ENCODE data around the gene TMEM164.
A peak's percentile ranks its signal among the peaks of the same experiment; 100 is the strongest.
"Not testable (repeated sequence)": the region's sequence is repeated elsewhere in the genome, so short reads cannot be mapped to it uniquely, and the experiment has no call there.

The TMEM164 gene

GRCh38 chrX:110002300-110003166 lies at the start of gene TMEM164:
Gene TMEM164, plus strand, starts transcription at chrX:110003114. Its CDS starts 661 bp downstream, at chrX:110003775.
- H3K4me3 ChIP-seq (ENCODE audit: low read depth, low read length) = peak within 1 kb of the TSS; percentile 90
- peaks cover 3% of the 10 kb centered on the region; the same call in 1 of the 2 replicates for H3K36me3 ChIP-seq (ENCODE audit: control insufficient read depth, insufficient read depth, low read length)
- H3K27me3 ChIP-seq (ENCODE audit: control insufficient read depth, insufficient read depth, low read length) = peaks cover 24% of the 10 kb centered on the region
- no peaks in the 10 kb centered on the region for H3K9me3 ChIP-seq (ENCODE audit: control insufficient read depth, insufficient read depth, low read length)
- peak within 1 kb of the TSS; percentile 70 for H3K9ac ChIP-seq (ENCODE audit: low read depth, low read length)
- peak within 1 kb of the TSS; percentile 68 for H3K27ac ChIP-seq (ENCODE audit: low read depth, low read length)
- peaks cover 24% of the 10 kb centered on the region for H3K4me1 ChIP-seq (ENCODE audit: control insufficient read depth, insufficient read depth, low read length)

- no peak overlapping the region for H3K9ac ChIP-seq (ENCODE audit: low read depth, low read length)
- no peaks in the 10 kb centered on the region for H3K36me3 ChIP-seq (ENCODE audit: control insufficient read depth, insufficient read depth, low read length)
- H3K27me3 ChIP-seq (ENCODE audit: control insufficient read depth, insufficient read depth, low read length) = peaks cover 4% of the 10 kb centered on the region; the same call in 1 of the 2 replicates
- H3K9me3 ChIP-seq (ENCODE audit: control insufficient read depth, insufficient read depth, low read length) = no peaks in the 10 kb centered on the region
- H3K4me3 ChIP-seq (ENCODE audit: low read depth, low read length) = no peak overlapping the region
- H3K27ac ChIP-seq (ENCODE audit: low read depth, low read length) = no peak overlapping the region
- H3K4me1 ChIP-seq (ENCODE audit: control insufficient read depth, insufficient read depth, low read length) = no peaks in the 10 kb centered on the region
These were observed 48.6 kb upstream of the TMEM164 start for GRCh38 chrX:109954333-109954732.

GRCh38 chrX:109954955-109955354 lies 48.0 kb upstream of the TMEM164 start:
- peaks cover 4% of the 10 kb centered on the region; the same call in 1 of the 2 replicates for H3K27me3 ChIP-seq (ENCODE audit: control insufficient read depth, insufficient read depth, low read length)
- H3K9ac ChIP-seq (ENCODE audit: low read depth, low read length) = no peak overlapping the region
- H3K36me3 ChIP-seq (ENCODE audit: control insufficient read depth, insufficient read depth, low read length) = no peaks in the 10 kb centered on the region
- no peaks in the 10 kb centered on the region for H3K4me1 ChIP-seq (ENCODE audit: control insufficient read depth, insufficient read depth, low read length)
- no peak overlapping the region for H3K27ac ChIP-seq (ENCODE audit: low read depth, low read length)
- H3K9me3 ChIP-seq (ENCODE audit: control insufficient read depth, insufficient read depth, low read length) = no peaks in the 10 kb centered on the region
- no peak overlapping the region for H3K4me3 ChIP-seq (ENCODE audit: low read depth, low read length)

- no peaks in the 10 kb centered on the region for H3K9me3 ChIP-seq (ENCODE audit: control insufficient read depth, insufficient read depth, low read length)
- no peak overlapping the region for H3K9ac ChIP-seq (ENCODE audit: low read depth, low read length)
- H3K4me3 ChIP-seq (ENCODE audit: low read depth, low read length) = no peak overlapping the region
- H3K27me3 ChIP-seq (ENCODE audit: control insufficient read depth, insufficient read depth, low read length) = peaks cover 7% of the 10 kb centered on the region; the same call in 1 of the 2 replicates
- no peaks in the 10 kb centered on the region for H3K36me3 ChIP-seq (ENCODE audit: control insufficient read depth, insufficient read depth, low read length)
- no peak overlapping the region for H3K27ac ChIP-seq (ENCODE audit: low read depth, low read length)
- no peaks in the 10 kb centered on the region for H3K4me1 ChIP-seq (ENCODE audit: control insufficient read depth, insufficient read depth, low read length)
These were observed 44.6 kb upstream of the TMEM164 start for GRCh38 chrX:109958266-109958665.

- H3K9ac ChIP-seq (ENCODE audit: low read depth, low read length) = no peak overlapping the region
- no peak overlapping the region for H3K27ac ChIP-seq (ENCODE audit: low read depth, low read length)
- no peaks in the 10 kb centered on the region for H3K4me1 ChIP-seq (ENCODE audit: control insufficient read depth, insufficient read depth, low read length)
- no peaks in the 10 kb centered on the region for H3K36me3 ChIP-seq (ENCODE audit: control insufficient read depth, insufficient read depth, low read length)
- 0 out of 2 replicates have a peak, but pooled peaks cover 3% of the 10 kb centered on the region for H3K27me3 ChIP-seq (ENCODE audit: control insufficient read depth, insufficient read depth, low read length)
- H3K4me3 ChIP-seq (ENCODE audit: low read depth, low read length) = no peak overlapping the region
- H3K9me3 ChIP-seq (ENCODE audit: control insufficient read depth, insufficient read depth, low read length) = no peaks in the 10 kb centered on the region
These were observed 43.5 kb upstream of the TMEM164 start for GRCh38 chrX:109959356-109959871.

GRCh38 chrX:109964390-109964789 lies 38.5 kb upstream of the TMEM164 start:
- H3K27me3 ChIP-seq (ENCODE audit: control insufficient read depth, insufficient read depth, low read length) = peaks cover 9% of the 10 kb centered on the region; the same call in 1 of the 2 replicates
- no peak overlapping the region for H3K9ac ChIP-seq (ENCODE audit: low read depth, low read length)
- H3K9me3 ChIP-seq (ENCODE audit: control insufficient read depth, insufficient read depth, low read length) = no peaks in the 10 kb centered on the region
- H3K27ac ChIP-seq (ENCODE audit: low read depth, low read length) = no peak overlapping the region
- no peak overlapping the region for H3K4me3 ChIP-seq (ENCODE audit: low read depth, low read length)
- H3K4me1 ChIP-seq (ENCODE audit: control insufficient read depth, insufficient read depth, low read length) = no peaks in the 10 kb centered on the region
- no peaks in the 10 kb centered on the region for H3K36me3 ChIP-seq (ENCODE audit: control insufficient read depth, insufficient read depth, low read length)

GRCh38 chrX:109966246-109966645 lies 36.7 kb upstream of the TMEM164 start:
- no peaks in the 10 kb centered on the region for H3K9me3 ChIP-seq (ENCODE audit: control insufficient read depth, insufficient read depth, low read length)
- peaks cover 9% of the 10 kb centered on the region; the same call in 1 of the 2 replicates for H3K27me3 ChIP-seq (ENCODE audit: control insufficient read depth, insufficient read depth, low read length)
- no peak overlapping the region for H3K9ac ChIP-seq (ENCODE audit: low read depth, low read length)
- no peaks in the 10 kb centered on the region for H3K36me3 ChIP-seq (ENCODE audit: control insufficient read depth, insufficient read depth, low read length)
- H3K4me3 ChIP-seq (ENCODE audit: low read depth, low read length) = no peak overlapping the region
- no peak overlapping the region for H3K27ac ChIP-seq (ENCODE audit: low read depth, low read length)
- no peaks in the 10 kb centered on the region for H3K4me1 ChIP-seq (ENCODE audit: control insufficient read depth, insufficient read depth, low read length)

GRCh38 chrX:109967156-109967555 lies 35.8 kb upstream of the TMEM164 start:
- Histone ChIP-seq H3K9me3 (ENCODE audit: control insufficient read depth, insufficient read depth, low read length) (no peaks in the 10 kb centered on the region), H3K27ac (ENCODE audit: low read depth, low read length) (no peak overlapping the region), H3K36me3 (ENCODE audit: control insufficient read depth, insufficient read depth, low read length) (no peaks in the 10 kb centered on the region), H3K9ac (ENCODE audit: low read depth, low read length) (no peak overlapping the region), H3K4me1 (ENCODE audit: control insufficient read depth, insufficient read depth, low read length) (no peaks in the 10 kb centered on the region), H3K4me3 (ENCODE audit: low read depth, low read length) (no peak overlapping the region), H3K27me3 (ENCODE audit: control insufficient read depth, insufficient read depth, low read length) (peaks cover 6% of the 10 kb centered on the region; the same call in 1 of the 2 replicates)

GRCh38 chrX:109970841-109971240 lies 32.1 kb upstream of the TMEM164 start:
- H3K9me3 ChIP-seq (ENCODE audit: control insufficient read depth, insufficient read depth, low read length); H3K4me1 ChIP-seq (ENCODE audit: control insufficient read depth, insufficient read depth, low read length); H3K4me3 ChIP-seq (ENCODE audit: low read depth, low read length); H3K36me3 ChIP-seq (ENCODE audit: control insufficient read depth, insufficient read depth, low read length); H3K27ac ChIP-seq (ENCODE audit: low read depth, low read length); H3K27me3 ChIP-seq (ENCODE audit: control insufficient read depth, insufficient read depth, low read length); H3K9ac ChIP-seq (ENCODE audit: low read depth, low read length): not testable (repeated sequence)

GRCh38 chrX:109974906-109975655 lies 27.8 kb upstream of the TMEM164 start:
- Histone ChIP-seq H3K4me3 (ENCODE audit: low read depth, low read length) (no peak overlapping the region), H3K27me3 (ENCODE audit: control insufficient read depth, insufficient read depth, low read length) (no peaks in the 10 kb centered on the region), H3K4me1 (ENCODE audit: control insufficient read depth, insufficient read depth, low read length) (peaks cover 10% of the 10 kb centered on the region; the same call in 1 of the 2 replicates), H3K27ac (ENCODE audit: low read depth, low read length) (no peak overlapping the region), H3K9ac (ENCODE audit: low read depth, low read length) (no peak overlapping the region), H3K36me3 (ENCODE audit: control insufficient read depth, insufficient read depth, low read length) (no peaks in the 10 kb centered on the region), H3K9me3 (ENCODE audit: control insufficient read depth, insufficient read depth, low read length) (no peaks in the 10 kb centered on the region)

- not testable (repeated sequence) for H3K27me3 ChIP-seq (ENCODE audit: control insufficient read depth, insufficient read depth, low read length); H3K9ac ChIP-seq (ENCODE audit: low read depth, low read length); H3K27ac ChIP-seq (ENCODE audit: low read depth, low read length); H3K4me3 ChIP-seq (ENCODE audit: low read depth, low read length); H3K9me3 ChIP-seq (ENCODE audit: control insufficient read depth, insufficient read depth, low read length); H3K36me3 ChIP-seq (ENCODE audit: control insufficient read depth, insufficient read depth, low read length); H3K4me1 ChIP-seq (ENCODE audit: control insufficient read depth, insufficient read depth, low read length)
These were observed 17.7 kb upstream of the TMEM164 start for GRCh38 chrX:109985210-109985609.

Data from HUES48 (cell line).